Fibroblast of skin of abdomen (primary cell): Measurements from ENCODE around the gene NDUFAF7. TPM values are rescaled to one million over a fixed set of nuclear protein-coding genes. Genes with fewer than 3 reads are reported as not detected.
"Not testable (repeated sequence)": the region's sequence is repeated elsewhere in the genome, so short reads cannot be mapped to it uniquely, and the experiment has no call there.

Source experiments
- DNase-seq: peaks from one replicate; pipeline ENCODE4 v3.0.0-alpha.2; 2013
- polyA plus RNA-seq, 2 experiments: library from polyadenylated mRNA; unstranded; fragments of 120-200 nt; gene quantifications; one replicate each; pipeline ENCODE4 v1.2.1, GENCODE V29; 2013; ENCODE audit not compliant: insufficient read length in 2 of 2

The NDUFAF7 gene
- 16.5 TPM for polyA plus RNA-seq (2013, experiment 1 of 2; ENCODE audit: insufficient read length)
- 16.7 TPM for polyA plus RNA-seq (2013, experiment 2 of 2; ENCODE audit: insufficient read length)

- peak; percentile 89 for DNase-seq
Measured at GRCh38 chr2:37231241-37232130, at the start of gene NDUFAF7, which contains the start of gene CEBPZ. NDUFAF7 (plus strand) TSS chr2:37231658; CDS start chr2:37231706, 48 bp downstream. CEBPZ (minus strand) TSS chr2:37231596; CDS start chr2:37231567, 29 bp downstream.

- DNase-seq: peak; percentile 49
Measured at GRCh38 chr2:37181726-37182684, 49.5 kb upstream of the NDUFAF7 start.

GRCh38 chr2:37188570-37188969, 42.9 kb upstream of the NDUFAF7 start, which contains the start of gene SULT6B1:
SULT6B1 (minus strand) TSS chr2:37188670; CDS start chr2:37188640, 30 bp downstream.
- no peak for DNase-seq

GRCh38 chr2:37189452-37190153, 41.9 kb upstream of the NDUFAF7 start:
- peak; percentile 75 for DNase-seq

- DNase-seq: no peak
Measured at GRCh38 chr2:37190290-37190689, 41.2 kb upstream of the NDUFAF7 start.

GRCh38 chr2:37191253-37191652, 40.2 kb upstream of the NDUFAF7 start:
- no peak for DNase-seq

- no peak for DNase-seq
Measured at GRCh38 chr2:37191747-37192146, 39.7 kb upstream of the NDUFAF7 start.

GRCh38 chr2:37192551-37192950, 38.9 kb upstream of the NDUFAF7 start:
- DNase-seq: no peak

- DNase-seq: not testable (repeated sequence)
Measured at GRCh38 chr2:37195862-37196319, 35.6 kb upstream of the NDUFAF7 start.

GRCh38 chr2:37196320-37197195, 34.9 kb upstream of the NDUFAF7 start, which contains the start of gene CEBPZOS:
CEBPZOS (plus strand) TSS chr2:37196496; CDS start chr2:37199705, 3,209 bp downstream.
- DNase-seq: peak; percentile 76

- DNase-seq: no peak
Measured at GRCh38 chr2:37198681-37199065, 32.8 kb upstream of the NDUFAF7 start.

GRCh38 chr2:37201208-37201607, 30.2 kb upstream of the NDUFAF7 start:
- no peak for DNase-seq

- peak; percentile 19 for DNase-seq
Measured at GRCh38 chr2:37201766-37202165, 29.7 kb upstream of the NDUFAF7 start.

GRCh38 chr2:37203708-37204107, 27.8 kb upstream of the NDUFAF7 start:
- DNase-seq: no peak

- DNase-seq: not testable (repeated sequence)
Measured at GRCh38 chr2:37205071-37205661, 26.3 kb upstream of the NDUFAF7 start.

- DNase-seq: no peak
Measured at GRCh38 chr2:37205689-37206341, 25.6 kb upstream of the NDUFAF7 start.

- not testable (repeated sequence) for DNase-seq
Measured at GRCh38 chr2:37206760-37207159, 24.7 kb upstream of the NDUFAF7 start.

GRCh38 chr2:37211212-37211611, 20.2 kb upstream of the NDUFAF7 start:
- no peak for DNase-seq

GRCh38 chr2:37211939-37212338, 19.5 kb upstream of the NDUFAF7 start:
- DNase-seq: no peak

- no peak for DNase-seq
Measured at GRCh38 chr2:37215250-37215649, 16.2 kb upstream of the NDUFAF7 start.
